Activated CD4-positive, alpha-beta T cell treated with anti-CD3 and anti-CD28 coated beads for 1 hour (primary cell): Measurements from ENCODE around the gene LPP.

ENCODE experiments used
- DNase-seq: peaks from one replicate; pipeline ENCODE4 v3.0.0-alpha.2; 2020

Gene LPP

DNA sequence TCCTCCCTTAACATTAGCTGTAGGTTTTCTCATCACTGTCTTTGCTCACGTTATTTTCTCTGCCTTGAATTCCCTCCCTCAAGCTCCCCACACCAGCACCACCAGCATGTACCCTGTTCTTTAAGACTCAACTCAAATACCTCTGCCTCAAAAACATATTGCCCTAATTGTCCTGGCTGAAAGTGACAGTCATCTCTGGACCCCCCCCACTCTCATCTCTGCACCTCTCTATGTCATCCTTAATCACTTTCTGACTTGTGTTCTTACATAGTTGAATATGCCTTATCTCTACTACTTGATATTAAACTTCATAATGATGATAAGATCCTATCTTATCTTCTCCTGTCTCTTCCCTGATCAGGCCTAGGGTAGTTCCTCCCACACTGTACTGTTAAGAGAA is 672.6 kb downstream of the LPP start:
- DNase-seq, result no peak

DNA sequence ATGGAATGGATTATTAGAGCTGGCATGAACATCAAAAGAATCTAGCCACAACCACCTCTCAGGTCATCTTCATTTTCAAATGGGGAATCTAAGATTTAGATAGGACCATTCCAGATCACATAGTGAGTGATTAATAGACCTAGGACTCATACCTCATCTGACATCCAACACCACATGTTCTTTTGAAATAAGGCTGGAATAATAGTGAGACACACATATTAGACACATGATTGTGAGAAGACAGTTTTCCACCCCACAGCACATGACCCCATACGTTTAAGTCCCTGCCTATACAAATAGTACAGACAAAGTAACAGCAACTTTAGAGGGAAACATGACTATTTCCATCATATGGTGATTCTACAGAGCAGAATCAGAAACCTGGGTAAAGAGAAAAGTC is 673.1 kb downstream of the LPP start:
- DNase-seq, result no peak

DNA sequence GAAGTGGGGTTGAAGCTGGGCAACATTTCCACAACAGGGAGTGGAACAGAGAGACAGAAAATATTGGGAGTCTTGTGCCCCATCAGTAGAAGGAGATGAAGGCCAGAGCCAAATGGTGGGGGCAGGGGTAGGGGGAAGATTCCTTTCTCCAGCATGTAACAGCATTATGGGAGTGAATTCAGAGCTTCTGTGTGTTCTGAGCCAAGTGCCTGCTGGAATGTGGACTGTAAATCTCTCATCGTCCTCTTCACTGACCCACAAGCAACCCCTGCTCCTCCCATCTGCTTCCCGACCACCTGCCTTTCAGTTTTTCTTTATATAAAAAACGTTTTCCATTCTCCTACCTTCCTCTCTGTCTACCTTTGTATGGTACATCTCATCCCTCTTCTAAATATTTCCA is 673.6 kb downstream of the LPP start:
- no peak for DNase-seq

DNA sequence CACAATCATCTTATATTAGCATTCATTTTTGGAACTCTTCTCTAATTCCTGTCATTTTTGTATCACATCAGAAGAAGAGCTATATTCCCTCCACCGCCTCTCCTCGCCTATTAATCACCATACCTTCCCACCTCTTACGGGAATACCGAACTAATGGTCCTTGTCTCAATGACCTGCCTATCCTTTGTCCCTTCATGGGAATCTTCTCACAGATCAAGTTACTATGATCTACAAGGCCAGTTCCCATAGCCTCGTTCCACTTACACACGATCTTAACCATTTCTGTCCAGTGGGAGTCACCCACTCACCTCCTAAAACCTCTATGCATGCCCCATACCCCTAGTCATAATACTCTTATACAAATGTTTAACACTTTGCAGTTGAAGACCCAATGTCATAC is 675.2 kb downstream of the LPP start:
- no peak for DNase-seq

DNA sequence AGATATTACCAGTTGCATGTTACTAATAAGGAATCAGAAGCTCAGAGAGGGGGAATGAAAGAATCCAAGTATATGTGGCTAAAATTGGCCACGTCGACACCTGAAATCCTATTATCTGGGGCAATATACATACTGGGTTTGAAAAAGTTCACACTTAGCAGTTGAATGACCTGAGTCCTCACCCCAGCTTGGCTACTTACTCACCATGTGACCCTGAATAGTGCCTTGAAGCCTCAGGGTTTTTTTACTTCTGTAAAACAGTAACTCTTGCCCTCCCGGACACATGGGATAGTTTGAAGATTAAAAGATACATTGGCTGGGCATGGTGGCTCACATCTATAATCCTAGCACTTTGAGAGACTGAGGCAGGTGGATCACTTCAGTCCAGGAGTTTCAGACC is 675.6 kb downstream of the LPP start:
- DNase-seq, result no peak

DNA sequence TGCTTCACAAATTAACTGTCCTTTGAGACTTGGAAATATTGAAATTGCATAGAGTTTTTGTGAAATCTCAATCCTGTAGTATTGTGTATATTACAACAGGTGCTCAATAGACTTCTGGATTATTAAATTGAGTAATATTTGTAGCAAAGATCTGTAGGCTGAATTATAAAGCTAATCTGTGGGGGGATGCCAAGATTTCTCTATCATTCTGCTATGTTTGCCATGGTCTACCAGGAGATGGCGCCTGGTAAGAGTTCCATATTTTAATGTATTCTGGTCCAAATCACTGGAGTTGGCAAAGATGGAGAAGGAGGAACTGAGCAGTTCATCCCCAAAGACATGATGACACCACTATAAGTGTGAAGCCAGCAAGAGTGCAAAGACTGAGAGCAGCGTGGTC is 676.9 kb downstream of the LPP start:
- DNase-seq, result no peak

DNA sequence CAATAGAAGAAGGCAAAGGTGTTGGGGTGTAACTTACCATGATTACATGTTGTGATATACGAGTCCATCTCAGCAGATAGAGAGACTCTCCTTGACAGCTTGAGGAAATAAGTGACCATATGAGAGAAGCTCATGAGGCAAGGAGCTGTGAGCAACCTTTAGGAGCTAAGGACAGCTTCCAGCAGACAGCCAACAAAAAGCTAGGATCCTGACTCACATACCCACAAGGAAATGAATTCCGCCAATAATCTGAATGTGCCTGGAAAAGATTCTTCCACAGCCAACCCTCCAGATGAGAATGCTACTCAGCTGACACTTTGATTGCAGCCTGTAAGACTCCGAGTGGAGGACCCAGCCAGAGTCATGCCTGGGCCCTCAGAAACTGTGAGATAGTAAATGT is 678.2 kb downstream of the LPP start:
- DNase-seq, result no peak

DNA sequence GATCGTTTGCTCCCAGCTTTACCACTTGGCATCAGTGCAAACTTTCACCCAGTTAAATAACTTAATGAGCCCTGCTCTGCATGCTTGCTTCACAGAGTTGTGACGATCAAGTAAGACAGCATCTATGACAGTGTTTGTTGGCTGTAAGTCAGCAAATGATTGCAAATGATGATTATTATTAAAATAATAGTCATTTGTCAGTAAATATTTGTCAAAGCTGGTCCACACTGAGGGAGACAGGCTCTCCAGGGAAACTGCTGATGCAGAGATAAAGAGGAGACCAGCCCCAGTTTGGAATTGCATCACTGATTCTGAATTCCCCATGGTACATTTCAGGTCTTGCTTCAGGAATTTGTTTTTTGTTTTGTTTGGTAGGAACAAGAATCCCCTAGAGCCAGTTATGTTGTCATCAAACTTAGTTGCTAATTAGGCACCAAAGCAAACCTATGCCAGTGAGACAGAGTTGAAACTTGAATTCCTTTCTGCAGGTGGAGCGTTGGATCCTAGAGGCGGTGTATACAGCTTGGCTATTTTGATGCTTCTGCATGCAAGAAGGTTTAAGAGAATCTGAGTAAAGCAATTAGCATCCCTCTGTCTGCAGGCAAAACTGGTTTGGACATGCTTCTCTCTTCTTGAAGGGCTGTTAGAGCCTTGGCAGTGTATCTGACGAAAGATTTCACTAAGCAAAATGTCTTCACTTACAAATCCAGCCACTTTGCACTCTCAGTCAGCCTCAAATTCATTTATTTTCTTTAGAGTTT is 679.2 kb downstream of the LPP start:
- no peak for DNase-seq

DNA sequence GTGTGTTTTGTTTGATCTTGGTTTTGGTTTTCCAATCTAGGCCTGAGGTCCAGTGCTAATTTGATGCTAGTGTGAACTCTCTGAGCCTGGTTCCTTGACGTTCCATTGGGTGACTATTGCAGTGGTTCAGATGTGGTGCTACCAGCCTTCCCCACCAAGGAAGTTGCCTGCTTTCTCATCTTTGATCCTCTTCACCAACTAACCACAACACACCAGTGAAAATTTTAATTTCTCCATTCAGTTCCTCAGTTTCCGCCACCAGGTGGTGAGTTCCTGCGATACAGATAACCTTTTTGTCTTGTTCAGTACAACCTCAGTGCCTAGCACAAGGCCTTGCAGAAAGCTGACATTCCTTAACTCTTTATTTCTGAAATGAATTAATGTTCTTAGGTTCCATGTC is 680.4 kb downstream of the LPP start:
- DNase-seq, result no peak

DNA sequence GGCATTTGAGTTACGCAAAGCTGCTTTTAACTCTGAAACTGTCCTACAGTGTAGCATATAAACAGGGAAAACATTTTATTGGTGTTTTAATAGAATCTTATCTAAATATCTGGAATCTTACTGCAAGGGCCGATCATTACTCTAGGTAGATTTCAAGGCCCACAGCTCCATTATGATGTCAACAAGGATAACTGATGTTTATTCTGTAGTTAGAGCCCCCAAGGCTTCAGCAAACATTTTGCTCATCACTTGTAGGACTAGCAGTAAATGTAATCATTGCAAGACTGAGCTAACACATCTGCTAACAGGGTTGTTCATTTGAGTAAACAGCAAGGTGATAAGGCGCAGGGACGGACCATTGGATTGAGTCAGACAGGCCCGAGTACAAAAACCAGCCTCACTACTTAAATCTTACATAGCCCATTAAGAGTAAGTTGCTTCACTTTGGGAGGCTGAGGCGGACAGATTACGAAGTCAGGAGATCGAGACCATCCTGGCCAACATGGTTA is 685.3 kb downstream of the LPP start:
- no peak for DNase-seq

DNA sequence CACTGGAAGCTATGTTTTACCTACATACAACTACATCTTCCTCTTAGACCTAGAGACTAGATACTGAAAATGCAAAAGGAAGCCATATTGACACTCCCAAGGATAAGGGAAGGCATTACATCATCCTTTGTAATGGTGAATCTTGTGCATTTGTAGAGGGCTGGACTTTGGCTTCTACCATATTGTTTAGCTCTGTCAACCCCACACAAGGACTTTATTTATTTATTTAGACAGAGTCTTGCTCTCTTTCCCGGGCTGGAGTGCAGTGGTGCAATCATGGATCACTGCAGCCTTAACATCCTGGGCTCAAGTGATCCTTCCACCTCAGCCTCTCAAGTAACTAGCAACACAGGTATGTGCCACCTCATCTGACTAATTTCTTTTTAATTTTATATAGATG is 686.3 kb downstream of the LPP start:
- DNase-seq, result no peak

DNA sequence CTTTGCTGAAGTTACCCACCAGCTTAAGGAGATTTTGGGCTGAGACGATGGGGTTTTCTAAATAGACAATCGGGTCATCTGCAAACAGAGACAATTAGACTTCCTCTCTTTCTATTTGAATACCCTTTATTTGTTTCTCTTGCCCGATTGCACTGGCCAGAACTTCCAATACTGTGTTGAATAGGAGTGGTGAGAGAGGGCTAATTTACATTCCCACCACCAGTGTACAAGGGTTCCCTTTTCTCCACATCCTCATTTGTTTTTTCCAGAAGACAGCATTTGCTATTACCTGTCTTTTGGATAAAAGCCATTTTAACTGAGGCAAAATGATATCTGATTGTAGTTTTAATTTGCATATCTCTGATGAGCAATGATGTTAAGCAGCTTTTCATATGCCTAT is 687.9 kb downstream of the LPP start:
- DNase-seq, result no peak

DNA sequence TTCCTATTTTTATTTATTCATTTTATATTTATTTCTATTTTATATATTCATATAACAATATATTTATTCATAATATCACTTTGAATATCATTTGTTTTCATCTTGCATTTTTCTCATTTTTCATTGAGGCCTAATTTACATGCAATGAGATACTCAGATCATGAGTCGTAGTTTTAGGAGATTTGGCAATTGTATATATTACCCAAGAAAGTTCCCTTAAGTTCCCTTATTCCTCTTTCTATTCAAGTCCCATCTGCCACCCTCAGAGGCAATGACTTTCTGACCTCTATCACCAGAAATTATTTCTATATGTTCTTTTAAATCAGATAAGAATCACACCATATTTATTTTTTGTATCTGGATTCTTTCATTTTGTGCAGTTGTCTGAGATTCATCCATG is 688.7 kb downstream of the LPP start:
- no peak for DNase-seq

DNA sequence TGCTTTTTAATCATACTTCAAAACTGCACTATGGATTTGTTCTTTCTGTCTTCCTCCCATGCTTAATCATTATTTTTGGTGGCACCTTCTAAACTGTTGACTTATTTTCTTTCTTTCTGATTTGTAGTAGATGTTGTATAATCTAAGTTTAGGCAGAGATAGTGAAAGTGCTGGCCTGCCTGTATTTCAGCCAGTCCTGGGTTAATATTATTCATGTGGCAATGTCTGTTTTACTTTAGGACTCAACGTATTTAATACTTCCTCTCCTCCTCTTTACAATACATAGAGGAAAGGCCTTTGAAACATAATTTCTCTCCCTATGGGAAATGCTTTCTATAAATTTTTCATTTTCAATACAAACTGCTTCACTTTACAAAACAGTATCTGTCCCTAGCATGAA is 690.1 kb downstream of the LPP start:
- DNase-seq, result no peak

DNA sequence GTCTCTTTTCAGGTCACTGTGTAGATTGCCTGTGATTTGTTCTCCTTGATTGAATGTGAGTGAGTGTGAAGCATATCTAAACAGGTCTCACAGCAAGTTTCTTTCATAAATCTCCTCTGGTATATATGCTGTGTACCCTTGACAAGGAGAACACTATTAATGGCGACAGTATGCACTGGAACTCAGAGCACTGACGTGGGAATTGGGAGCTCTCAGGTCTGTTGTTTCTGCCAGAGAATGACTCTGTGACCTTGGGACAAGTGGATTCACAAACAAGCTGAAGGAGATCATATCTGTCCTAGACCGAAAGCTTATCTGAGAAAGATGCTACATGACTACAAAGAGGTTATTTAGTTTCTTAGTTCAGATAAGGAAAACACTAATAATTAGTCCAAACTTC is 691.6 kb downstream of the LPP start:
- no peak for DNase-seq

DNA sequence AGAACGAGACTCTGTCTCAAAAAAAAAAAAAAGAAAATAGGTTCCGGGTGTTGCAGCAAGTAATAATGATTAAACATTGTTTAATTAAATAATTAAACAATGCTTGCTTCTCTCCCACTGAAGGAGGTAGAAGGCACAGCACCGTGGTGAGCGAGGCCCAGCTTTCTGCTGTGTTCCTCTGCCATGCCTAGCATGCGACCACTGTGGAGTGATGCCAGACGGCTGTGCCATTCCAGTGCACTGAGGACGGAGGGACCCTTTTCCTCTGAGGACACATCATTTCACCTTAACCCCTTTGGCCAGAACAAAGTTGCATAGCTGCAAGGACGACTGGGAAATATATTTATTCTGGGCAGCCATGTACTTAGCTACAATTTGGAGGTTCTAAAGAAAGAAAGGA is 695.0 kb downstream of the LPP start:
- no peak for DNase-seq

DNA sequence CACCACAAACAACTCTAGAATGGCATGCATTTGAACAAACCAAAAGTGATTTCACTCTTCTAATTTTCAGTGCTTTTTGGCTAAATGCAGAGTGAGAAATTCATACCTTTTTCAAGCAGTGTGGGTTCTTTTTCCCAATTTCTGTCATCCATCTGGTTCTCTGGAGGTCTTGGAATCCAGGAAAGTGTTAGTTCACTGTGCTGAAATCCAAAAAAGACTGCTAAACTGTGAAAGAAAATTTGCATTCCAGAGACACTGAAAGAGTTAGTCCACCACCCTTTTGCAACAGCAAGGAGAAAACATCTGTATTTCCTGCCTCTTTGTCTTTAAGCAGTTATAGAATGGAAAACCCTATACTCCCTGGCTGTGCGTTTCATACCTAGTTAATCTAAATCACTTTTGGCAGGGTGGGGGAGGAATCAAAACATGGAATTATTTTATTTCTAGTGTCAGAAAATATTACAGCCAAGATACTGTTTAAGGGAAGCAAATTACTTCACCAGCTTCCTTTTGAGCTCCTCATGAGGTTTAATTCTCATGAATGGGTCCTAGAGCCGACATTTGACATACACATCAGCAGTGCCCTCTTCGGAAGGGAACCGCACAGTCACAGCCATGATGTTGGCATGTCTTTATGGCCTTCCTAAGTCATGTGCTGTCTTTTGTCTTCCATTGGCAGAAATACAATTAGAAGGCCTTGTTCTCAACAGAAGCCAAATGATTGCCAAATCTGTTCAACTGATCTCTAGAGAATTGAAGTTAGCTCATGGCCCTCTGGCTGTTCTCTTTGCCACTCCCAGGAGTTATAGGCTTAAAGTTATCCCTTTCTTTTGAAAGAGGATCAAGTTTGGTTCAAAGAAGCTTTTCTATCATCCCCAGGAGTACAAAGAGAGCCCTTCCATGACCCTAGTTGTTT is 700.2 kb downstream of the LPP start:
- DNase-seq, result no peak

DNA sequence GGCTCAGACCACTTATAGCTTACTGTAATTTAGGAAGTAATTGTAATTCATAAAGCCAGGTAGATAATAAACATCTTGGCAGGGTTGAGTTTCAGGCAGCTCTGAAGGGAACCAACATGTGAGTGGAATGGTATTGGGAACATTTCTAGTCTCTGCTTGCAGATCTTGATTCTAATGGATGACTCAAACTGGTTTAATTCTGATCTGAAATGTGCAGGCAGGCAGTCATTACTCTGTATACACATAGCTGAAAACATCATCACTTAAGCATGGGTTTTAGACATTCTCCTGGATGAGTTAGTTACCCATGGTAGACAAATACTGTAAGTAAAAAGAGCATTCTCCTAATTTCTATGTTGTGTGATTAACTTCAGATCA is 700.8 kb downstream of the LPP start:
- no peak for DNase-seq

DNA sequence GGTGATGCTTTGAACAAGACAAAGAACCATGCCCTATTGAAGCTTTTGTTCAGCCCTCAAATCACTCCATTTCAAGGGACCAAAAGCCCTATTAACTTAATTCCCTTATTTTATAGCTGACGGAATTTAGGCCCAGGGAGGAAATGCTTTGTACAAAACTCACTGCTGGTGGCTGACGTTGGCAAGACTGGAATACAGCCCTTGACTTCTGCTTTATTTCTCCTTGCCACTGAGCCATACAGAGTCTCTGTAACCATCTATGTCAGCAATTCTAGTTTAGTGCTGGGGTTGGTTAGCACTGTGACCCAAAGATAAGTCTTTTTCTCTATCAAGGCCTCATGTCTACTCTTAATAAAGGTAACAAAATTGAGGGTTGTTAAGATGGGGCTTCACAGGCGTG is 701.7 kb downstream of the LPP start:
- no peak for DNase-seq

DNA sequence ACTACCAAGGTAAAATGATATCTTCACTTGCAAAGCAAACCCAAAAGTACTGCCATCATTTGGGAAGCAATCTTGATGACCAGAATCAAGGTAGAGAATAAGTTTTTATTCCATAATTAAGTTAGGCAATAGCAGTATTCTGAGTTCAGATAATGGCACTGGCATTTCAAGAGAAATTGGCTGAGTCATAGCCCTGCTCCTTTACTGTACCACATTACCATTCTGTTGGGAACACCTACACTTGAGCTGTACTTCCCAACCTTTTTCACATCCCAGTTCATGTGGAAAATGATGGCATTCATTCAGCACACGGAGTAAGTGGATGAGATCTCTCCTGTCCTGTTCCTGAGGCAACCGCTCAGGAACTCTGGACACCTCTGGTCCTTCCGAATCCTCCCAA is 706.2 kb downstream of the LPP start:
- no peak for DNase-seq

DNA sequence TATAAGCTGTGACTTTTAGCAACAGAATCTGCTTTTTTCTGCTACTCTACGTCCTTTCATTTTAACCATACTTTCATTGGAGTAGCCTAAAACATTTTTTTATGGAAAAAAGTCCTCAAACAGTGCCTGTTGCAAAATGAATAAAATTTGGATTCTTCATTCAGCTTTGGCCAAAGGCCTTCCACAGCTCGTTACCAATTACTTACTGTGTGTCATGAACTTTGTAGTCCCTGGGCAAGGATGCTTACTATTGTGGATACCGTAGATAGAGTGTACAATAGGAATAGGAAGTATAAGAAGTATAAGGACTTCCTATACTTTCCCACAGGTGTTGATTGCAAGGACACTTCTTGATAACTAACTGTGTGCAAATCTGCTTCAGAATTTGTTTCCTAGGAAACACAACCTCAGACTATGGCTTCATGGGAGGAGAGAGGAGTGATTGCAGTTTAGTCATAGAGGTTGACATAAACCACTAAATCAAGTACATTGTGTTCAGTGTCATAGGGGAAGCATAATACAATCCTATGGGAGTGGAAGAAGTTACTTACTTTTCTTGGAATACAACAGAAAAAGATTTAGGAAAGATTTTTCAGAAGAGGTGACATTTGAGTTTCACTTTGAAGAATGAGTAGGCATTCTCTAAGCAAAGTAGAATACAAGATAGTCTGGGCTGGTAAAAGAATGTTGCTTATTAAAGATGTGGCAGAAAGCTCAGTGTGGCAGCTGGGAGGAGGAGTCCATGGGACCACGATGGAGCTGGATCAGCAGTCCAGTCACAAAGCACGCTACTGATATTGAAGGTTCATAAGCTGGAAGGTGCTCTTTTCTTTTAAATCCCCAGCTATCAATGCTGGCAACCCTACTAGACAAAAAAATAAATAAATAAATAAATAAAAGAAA is 708.1 kb downstream of the LPP start:
- DNase-seq, result no peak

DNA sequence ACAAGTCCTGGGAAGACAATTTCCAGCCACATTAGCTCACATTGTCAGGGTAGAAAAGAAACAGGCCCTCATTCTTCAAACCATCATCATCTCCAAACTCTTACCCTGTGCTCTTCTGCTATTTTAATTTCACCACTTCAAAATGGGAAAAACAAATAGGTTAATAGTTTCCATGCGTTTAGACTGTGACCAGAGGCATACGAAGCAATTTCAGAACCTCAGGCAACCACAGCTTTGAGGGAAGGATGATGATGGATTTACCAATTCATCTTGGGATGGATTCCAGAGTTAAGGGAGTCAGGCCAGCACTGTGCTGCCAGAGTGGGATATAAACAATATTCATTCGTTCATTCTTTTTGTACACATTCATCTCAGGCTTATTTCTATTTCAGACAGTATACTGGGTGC is 710.0 kb downstream of the LPP start:
- no peak for DNase-seq

DNA sequence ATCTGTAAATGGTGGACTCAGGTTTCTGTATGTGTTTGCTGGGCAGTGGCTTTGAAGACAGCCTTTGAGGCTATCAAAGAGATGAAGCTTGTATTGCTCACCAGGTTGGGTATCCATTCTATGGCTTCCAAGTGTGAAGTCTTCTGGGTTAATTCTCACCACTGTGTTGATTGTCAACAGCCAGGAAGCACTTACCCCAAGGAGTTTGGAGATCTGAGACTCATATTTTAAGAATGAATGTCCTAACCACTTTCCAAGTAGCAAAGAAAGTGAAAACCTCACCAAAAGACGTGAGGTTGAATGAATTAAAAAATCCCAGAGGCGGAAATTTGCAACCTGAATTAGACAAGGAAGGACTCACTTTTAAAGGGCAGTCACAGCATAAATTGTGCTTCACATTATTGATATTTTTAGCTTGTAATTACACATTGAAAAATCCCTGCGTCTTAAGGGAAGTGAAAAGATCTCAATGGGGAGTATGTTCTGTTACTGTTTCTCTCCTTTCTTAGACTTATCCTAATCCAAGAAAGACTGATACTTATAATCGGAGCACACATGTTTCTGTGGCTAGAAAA is 713.8 kb downstream of the LPP start:
- DNase-seq, result no peak
